GM19468 (cell line): ENCODE results near the gene AREL1.

Source experiments
- ATAC-seq: cut with Tn5 transposase; IDR thresholded peaks from one replicate; pipeline ENCODE4 v1.9.1; 2021; ENCODE audit warnings: mild to moderate bottlenecking, moderate library complexity, moderate number of reproducible peaks; ENCODE audit not compliant: unreplicated experiment; ENCODE audit errors: extremely low read depth

The AREL1 gene

DNA sequence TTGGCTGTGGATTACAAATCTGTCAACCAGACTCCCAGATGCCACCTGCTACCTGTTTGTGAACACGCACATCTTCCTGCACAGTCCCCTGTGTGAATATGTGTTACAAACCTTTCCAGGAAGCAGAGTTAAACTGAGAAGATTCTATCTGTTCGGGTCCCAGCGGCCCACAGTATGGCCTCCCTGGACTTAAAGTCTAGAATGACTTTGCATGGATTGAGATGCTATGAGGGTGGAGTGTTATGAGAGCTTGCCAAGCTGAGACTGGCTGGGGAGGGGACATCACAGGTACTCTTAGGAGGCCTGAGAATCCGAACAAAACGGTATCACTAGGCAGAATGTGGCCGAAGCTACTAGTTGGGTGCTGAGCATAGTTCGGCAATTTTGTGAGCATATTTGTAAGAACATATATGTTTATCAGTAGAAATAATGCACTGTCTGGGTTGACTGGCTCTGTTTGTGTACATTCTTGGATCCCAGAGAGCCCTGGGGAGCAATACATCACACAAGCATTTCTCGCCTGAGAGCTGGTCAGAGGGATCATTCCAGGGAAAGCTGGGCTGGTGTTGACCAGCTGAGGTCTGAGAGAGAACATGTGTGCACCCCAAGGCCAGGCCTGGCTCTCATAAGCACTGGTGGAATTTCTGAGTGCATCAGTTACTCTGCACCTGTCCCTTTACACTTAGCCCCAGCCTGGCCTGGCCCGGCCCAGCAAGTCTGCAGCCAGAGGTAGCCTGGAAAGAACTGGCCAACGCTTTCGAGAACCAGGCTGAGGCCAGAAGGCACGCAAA is 71.1 kb downstream of the AREL1 start:
- no peak for ATAC-seq

DNA sequence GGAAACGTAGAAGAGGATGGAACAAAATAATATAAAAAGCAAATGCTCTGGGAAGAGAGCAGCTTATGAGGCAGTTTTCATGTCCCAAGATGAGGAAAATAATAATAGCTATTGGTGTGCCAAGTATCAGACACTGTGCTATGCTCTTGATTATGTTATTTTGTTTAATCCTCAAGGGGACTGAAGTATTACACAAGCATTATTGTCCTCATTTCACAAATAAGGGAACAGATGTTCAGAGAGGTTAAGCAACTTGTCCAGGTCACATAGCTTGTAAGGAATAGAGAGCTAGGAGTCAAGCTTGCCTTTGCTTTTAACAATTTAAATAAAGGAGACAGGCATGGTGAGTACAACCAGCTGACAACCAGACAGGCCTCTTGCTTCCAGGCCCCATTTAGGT is 73.9 kb downstream of the AREL1 start:
- no peak for ATAC-seq

DNA sequence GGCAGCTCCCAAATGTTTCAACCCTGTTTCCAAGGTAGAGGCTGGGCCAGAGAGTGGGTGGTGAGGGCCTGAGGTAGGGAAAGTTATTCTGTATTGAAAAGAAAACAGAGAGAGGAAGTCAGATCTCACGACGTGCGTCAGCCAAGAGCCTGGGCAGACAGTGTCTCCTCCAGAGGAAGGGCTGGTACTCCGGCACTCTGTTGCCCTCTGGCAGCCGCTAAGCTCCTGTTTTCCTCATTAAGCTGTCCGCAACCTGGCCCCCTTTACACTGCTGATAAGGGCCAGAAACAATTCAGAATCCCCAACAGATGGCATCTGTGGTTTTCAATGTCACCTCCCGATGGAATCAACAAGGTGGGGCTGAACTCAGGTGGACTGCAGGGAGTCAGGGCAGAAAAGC is 74.8 kb downstream of the AREL1 start:
- no peak for ATAC-seq

DNA sequence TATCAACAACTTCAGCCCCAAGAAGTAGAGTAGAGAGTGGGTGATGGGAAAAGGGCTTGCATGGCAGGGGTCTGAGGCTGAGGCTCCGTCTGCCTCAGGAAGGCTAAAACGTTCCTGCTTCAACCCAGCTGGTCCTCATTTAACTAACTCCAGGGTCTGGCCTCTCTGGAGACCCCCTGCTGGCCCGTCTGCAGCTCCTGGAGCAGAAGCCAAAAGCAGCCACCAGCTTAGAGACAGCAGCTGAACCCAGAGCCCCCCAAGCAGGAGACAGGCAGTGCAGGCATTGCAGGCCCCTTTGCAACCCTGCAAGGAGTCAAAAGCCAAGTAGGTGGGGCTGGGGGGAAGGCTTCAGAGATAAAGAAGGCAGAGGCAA is 75.7 kb downstream of the AREL1 start:
- no peak for ATAC-seq

DNA sequence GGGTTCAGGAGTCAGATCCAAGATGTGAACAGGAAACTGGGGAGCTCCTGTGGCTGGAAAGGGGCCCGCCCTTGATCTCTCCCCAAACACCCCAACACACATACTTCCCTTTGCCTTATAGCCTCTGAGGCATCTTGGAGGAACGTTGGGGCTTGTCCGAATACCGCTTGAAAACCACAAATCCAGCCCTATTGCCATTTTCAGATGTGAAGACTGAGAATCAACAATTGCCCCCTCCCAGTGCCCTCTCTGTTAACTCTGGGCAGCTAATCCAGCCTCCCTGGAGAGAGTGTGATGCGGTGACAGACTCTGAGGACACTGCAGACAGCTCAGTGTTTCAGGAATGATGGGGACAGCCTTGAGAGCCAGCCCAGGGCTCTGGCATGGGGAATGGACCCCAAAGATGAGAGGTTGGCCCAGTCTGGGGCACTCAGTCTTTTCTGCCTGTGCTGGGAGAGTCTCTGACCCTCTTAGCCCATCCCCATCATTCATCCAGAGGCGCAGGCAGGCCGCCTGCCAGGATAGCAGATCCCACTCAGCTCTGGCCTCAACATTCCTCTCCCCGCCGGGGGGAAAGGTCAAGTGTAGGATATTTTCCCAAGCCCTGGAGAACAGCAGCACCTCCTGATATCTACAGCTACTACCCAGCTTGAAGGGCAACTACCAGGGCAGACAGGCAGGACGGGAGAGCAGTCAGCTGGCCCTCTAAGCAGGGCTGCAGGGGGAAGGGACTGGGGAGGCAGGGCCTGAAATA is 76.3 kb downstream of the AREL1 start:
- ATAC-seq, result no peak

DNA sequence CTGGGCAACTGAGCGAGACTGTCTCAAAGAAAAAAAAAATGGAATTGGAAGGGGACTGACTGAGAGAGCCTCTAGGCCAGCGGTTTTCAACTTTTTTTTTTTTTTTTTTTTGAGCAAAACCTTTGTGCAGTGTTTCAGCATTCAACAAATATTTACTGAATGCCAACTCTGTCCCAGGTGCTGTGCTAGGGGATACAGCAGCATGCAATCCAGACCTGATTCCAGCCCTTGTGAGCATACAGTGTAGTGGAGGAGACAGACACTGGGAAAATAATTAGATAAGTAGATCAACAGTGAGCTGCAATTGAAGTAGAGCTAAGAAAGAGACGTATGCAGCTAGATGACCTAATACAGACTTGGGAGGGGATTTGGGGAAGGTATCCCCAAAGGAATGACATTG is 77.0 kb downstream of the AREL1 start:
- ATAC-seq, result no peak

DNA sequence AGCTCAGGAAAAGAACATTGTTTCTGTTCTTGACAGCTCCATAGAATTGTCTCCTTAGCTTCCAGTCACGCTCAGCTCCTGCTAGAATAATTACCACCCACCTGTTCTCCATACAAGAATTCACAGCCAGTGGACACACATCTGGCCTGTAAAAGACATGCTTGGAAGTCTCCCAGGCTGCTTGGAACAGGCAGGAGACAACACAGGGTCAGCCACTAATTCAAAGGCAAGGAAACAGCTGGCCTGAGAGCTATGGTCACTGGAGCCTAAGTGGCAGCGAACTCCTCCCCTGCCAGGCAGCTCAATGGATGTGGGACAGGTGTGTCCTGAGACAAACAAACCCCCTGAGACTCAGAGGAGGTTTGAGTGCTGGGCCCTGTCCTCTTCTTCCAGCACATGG is 77.9 kb downstream of the AREL1 start:
- ATAC-seq, result no peak

DNA sequence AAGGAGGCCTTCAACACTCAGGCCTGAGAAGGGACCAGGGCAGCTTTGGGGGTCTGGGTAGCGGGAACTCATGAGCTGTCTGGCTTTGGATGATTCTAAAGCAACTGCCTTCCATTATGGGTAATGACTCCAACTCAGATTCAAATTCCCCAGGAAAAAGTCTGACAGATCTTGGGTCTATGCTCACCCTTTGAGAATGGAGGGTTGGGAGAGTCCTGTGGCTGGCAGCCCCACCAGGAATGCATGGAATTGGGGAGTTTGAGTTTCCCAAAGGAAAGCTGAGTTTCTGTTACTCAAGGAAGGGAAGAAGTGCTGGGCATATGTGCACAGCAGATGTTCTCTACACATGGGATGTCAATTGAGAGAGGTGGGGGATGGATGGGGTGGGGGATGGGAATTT is 78.4 kb downstream of the AREL1 start:
- ATAC-seq, result no peak

DNA sequence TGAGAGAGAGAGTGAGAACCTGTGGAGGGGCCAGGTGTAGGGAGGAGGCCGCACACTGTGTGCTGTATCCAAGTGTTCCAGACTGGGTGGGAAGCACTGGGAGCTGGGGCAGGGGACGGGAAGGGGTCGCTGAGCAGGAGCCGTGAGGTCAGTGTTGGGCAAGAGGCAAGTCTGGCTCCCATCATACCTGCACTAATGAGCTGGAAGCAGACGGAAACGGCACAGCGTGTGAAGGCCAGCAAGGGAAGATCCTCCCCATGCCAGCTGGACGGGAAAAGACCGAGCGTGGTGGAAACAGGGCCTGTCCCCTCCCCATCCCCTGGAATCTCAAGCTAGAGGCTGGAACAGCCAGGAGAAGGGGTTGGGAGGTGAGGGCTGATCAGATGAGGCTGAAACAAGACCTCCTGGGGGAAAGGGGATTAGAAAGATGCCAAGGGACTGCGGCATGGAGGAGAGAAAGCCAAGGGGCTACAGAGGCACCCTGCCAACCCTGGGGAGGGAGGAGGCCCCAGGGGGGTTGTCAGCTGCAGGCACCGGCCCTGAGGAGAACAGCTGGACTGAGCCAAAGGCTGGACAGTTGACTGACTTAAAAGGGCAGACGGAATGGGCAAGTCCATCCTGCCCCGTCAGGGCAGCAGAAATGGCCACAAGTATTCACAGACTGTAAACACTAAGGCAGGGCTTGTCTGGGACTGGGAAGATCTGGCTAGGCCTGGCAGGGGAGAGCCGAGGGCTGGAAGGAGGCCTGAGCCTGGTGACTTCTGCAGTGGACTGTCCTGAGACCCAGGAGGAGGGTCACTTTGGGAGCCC is 81.8 kb downstream of the AREL1 start:
- no peak for ATAC-seq

DNA sequence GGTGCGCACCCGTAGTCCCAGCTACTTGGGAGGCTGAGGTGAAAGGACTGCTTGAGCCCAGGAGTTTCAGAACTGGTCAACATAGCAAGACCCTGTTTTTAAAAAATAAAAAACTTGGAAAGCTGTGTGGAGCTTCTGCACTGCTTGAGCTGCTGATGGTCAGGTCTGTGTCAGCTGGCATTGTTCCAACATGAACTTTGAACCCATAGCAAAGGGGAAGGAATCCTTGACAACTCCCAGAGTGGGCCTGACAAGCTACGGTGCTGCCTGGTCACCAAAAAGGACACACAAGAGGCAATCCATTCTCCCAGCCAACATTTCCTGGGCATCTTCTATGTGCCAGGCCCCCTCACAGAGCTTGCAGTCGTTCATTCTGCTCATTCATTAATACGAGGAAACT is 84.5 kb downstream of the AREL1 start:
- no peak for ATAC-seq

DNA sequence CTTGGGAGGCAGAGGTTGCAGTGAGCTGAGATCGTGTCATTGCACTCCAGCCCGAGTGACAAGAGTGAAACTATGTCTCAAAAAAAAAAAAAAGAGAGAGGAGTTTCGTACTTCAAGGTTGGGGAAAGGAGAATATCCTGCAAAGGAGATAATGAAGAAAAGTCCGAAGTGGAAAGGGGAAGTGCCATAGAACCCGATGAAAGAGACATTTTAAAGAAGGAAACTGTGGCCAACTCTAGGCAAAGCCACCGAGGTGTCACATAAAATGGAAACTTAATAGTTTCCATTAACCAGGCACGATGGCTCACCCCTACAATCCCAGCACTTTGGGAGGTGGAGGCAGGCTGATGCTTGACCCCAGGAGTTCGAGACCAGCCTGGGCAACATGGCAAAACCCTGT is 85.8 kb downstream of the AREL1 start:
- no peak for ATAC-seq

DNA sequence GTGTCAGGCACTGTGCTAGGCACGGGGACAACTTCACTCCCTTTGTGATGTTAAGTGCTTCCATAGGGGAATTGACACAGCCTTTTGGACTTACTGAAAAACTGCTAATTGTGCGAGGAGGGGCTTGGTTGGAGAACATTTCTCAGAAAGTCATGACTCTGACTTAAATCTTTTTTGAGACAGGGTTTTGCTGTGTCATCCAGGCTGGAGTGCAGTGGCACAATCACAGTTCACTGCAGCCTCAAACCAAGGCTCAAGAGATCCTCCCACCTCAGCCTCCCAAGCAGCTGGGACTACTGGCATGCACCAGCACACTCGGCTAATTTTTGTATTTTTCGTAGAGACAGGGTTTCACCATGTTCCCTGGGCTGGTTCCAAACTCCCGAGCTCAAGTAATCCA is 90.6 kb downstream of the AREL1 start:
- no peak for ATAC-seq

DNA sequence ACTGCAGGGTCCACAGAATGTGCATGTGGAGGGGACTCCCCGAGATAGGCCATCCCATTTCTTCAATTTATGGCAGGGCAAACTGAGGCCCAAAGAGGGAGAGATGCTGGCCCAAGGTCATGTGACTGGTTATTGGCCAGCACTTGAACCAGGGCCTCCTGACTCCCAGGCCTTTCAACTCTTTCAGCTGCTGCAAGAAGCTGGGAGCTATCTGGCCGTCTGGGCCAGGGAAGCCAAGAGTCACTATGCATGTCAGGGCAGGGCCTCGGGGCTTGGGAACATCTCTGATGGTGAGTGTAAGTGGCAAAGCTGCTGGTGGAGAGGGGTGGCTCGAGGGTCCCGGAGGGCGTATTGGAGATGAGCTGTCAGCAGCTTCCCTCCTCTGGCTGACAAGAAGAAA is 91.3 kb downstream of the AREL1 start:
- ATAC-seq, result no peak

DNA sequence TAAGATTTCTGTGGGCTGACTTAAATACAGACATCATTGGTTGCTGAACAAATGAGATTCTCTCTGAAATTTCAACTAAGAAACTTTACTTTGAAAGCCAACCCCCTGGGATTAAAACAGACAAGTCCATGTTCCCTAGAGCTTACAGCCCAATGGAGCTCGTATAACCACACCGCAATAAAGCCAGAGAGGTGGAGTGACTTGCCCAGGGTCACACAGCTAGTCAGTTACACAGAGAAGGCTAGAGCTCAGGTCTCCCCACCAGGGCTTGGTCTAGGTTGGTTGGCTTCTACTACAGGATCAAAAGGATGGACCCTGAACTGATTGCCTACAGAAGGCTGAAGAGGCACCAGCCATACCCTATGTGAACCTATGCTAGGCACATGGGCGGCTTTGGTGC is 92.0 kb downstream of the AREL1 start:
- no peak for ATAC-seq

DNA sequence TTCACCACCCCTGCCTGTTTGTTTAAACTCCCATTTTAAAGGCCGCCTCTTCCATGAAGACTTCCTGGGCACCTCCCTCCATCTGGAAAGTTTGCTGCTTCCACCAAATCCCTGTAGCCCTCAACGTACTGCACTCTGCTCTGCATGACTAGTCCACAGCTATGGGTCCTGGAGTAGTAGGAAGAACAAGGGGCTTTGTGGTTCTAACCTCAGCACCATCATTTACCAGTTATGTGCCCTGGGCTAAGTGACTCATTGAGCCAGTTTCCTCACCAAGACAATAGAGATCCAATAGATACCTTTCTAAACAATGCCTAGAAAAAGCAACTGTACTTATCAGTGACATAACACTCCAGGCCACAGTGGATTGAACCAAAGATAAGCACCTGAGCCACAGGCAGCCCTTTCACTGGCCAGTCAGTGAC is 92.4 kb downstream of the AREL1 start:
- no peak for ATAC-seq

DNA sequence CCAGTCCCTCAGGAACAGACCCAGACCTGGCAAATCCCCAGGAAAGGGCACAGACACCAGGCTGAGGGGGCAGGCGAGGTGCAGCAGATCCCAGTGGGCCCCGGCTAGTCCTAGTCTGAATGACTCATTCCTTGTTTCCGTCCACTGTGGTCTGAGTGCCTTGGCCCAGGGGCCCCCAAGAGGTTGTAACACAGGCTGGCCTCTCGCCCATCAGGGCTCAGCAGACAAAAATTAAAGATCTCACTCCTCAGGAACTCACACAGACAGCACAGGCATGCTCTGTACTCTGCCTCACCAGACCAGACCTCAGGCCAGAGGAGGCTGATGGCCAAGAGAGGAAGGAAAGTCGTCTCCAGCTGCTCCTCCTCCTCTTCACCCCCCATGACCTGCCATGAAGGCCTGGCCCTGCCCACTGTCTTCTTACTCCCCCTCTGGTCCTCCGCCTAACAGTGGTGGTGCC is 93.2 kb downstream of the AREL1 start:
- no peak for ATAC-seq

DNA sequence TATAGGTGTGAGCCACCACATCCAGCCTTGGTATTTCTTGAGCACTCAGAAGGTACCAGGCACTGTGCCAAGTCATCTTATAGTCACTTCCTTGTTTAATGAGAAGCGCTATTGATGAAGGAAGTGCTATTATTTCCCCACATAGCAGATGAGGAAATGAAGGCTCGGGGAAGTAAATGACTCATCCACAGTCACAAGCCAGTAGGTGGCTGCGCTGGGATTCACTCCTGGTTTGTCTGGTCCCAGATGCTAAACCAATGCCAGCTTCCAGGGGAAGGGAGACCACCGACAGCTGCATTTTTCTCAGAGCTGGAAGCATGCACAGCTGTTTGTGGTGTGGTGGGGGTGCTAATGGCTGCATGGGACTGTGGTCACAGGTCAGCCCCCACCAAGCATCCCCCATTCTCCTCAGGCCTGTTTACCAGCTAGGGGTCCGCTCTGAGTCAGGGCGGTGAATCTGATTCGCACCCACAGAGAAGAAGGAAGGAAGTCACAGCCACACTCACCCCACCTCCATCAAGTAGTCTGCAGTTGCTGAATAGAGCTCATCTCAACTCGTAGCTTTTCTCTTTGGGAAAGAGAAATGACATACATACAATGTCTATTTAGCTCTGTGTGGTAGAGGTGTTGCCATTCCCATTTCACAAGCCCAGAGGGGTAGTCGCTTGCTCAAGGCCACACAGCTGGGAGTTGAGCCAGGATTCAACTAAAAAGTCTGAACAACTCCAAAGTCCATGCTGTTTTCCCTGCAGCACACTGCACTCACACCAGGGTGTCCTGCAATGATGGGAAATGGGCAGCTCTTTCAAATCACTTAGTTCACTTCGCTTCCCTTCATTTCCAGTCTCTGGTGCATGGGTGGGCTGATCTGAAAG is 94.6 kb downstream of the AREL1 start:
- ATAC-seq, result no peak

DNA sequence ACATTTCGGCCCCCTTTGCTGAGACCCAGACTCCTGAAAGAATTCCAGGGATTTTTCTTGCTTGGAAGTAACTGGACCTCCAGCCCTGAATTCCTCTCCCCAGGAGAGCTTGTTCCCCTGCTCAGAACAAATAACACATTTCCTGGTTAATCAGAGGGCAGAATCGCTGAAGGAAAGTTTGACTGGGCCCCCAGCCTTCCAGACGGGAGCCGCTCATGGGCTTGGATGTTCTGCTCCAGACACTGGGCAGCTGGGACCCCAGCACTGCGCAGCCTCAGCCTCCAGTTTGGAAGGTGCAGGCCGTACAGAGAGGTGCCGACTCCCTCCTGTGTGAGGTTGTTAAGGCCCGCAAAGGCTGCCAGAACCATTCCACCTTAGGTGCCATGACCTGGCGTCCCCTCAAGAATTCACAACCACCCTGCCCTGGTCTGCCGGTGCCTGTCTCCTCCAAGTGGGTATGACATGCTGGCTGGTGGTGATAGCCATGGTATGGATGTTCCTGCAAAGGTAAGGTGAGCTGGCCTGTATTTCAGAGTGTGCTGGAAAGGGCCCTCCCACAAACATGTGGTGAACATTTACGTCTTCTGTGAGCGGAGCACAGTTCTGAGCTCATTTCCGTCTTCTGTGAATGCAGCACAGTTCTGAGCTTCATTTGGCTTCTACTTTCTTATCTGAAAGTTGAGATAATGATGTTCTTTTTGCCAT is 95.7 kb downstream of the AREL1 start:
- no peak for ATAC-seq

DNA sequence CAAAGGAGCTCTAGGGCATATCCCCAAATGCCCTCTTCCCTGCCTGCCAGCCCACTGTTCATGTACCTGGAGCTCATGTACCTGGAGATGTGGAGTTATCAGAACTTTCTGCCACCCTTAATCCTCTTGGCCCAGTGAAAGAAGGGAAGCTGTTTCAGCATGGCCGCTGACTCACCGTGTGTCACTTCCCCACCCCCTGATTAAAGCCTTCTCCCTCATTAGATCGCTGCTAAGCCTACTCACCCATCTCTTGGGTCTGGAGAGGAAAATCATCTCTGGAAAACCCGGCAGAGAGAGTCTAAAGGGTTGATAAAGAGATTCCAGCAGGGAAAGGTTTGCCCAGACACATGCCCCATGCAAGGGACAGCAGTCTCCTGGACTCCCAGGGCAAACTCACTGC is 96.4 kb downstream of the AREL1 start:
- no peak for ATAC-seq
